Body of pancreas (tissue), 4 donors: ENCODE results near the gene CHSY3.

ENCODE experiments used
- CTCF ChIP-seq, 7 experiments: fragments of 450-650 bp in 4 of 7; fragments of 200-600 bp in 3 of 7; sonication (generic) in 3 of 7; IDR thresholded peaks; one replicate each; pipeline ENCODE4 v1.5.1; 2016 to 2019; ENCODE audit warnings: antibody characterized with exemption in 7 of 7
- POLR2A ChIP-seq, 3 donors: fragments of 450-650 bp; IDR thresholded peaks; one replicate each; pipeline ENCODE4 v1.6.1; 2016; ENCODE audit warnings: antibody characterized with exemption in 3 of 3, mild to moderate bottlenecking in 2 of 3

GRCh38 chr5:130189961-130190360 lies 285.7 kb downstream of the CHSY3 start:
- TF ChIP-seq POLR2A (IDR thresholded peaks at IDR 0.05): no peak
- no peak for TF ChIP-seq CTCF (IDR thresholded peaks at IDR 0.05)
